Right ventricle myocardium inferior (tissue), 1 donor: ENCODE measurements around the gene MGLL. TPM values are rescaled to one million over a fixed set of nuclear protein-coding genes. Genes with fewer than 3 reads are reported as not detected.
A peak's percentile ranks its signal among the peaks of the same experiment; 100 is the strongest.

ENCODE experiments used
- ATAC-seq: fragments of 200-7000 bp; cut with Tn5 transposase; one replicate; pipeline ENCODE4 v1.9.1; 2020; ENCODE audit warnings: mild to moderate bottlenecking, moderate library complexity
- DNase-seq: peaks from one replicate; pipeline ENCODE4 v3.0.0; 2021; ENCODE audit errors: missing footprints
- intact Hi-C: fragments of 100-400 bp; cut with DNase I; formaldehyde crosslinking; loops from one replicate; pipeline ENCODE4 v1.11.0; 2022
- total RNA-seq: library from RNA; stranded (reverse); fragmentation: NEBNext Ultra II Directional; extraction: Animal tissue kit (Norgen Biotek cat#: 25700); gene quantifications from one replicate; pipeline ENCODE4 v1.2.1, GENCODE V29; 2021
- donor health status: DM: no; HTN: yes; CAD: no; lungs with severe emphysema.

MGLL gene
- total RNA-seq, 1 donor from 2014 or later = 74.1 TPM

GRCh38 chr3:127741690-127742089, 80.6 kb downstream of the MGLL start:
- ATAC-seq (no peak), DNase-seq (no peak)
- intact Hi-C loops = no loop called here

- no peak for DNase-seq
- intact Hi-C loops = no loop called here
- ATAC-seq = no peak
Measured at GRCh38 chr3:127741246-127741645, 81.1 kb downstream of the MGLL start.

- peak; percentile 52 for ATAC-seq
- no peak for DNase-seq
- intact Hi-C loops = no loop called here
Measured at GRCh38 chr3:127740136-127740915, 82.0 kb downstream of the MGLL start.

- intact Hi-C loops = no loop called here
- no peak for DNase-seq
- no peak for ATAC-seq
Measured at GRCh38 chr3:127739347-127740135, 82.8 kb downstream of the MGLL start.

GRCh38 chr3:127738192-127738840, 84.0 kb downstream of the MGLL start:
- DNase-seq (no peak), ATAC-seq (no peak)
- intact Hi-C loops = no loop called here

- DNase-seq = no peak
- intact Hi-C loops = no loop called here
- no peak for ATAC-seq
Measured at GRCh38 chr3:127736801-127737539, 85.3 kb downstream of the MGLL start.

- ATAC-seq (peak; percentile 51), DNase-seq (no peak)
- intact Hi-C loops = no loop called here
Measured at GRCh38 chr3:127735767-127736693, 86.3 kb downstream of the MGLL start.

- ATAC-seq (peak; percentile 61), DNase-seq (no peak)
- intact Hi-C loops = no loop called here
Measured at GRCh38 chr3:127734754-127735473, 87.4 kb downstream of the MGLL start.

GRCh38 chr3:127734181-127734720, 88.1 kb downstream of the MGLL start:
- no peak for ATAC-seq
- intact Hi-C loops = no loop called here
- DNase-seq = no peak

GRCh38 chr3:127733781-127734180, 88.5 kb downstream of the MGLL start:
- intact Hi-C loops = no loop called here
- no peak for ATAC-seq
- no peak for DNase-seq

- DNase-seq = no peak
- intact Hi-C loops = no loop called here
Measured at GRCh38 chr3:127732879-127733350, 89.4 kb downstream of the MGLL start.

GRCh38 chr3:127732303-127732702, 90.0 kb downstream of the MGLL start:
- ATAC-seq (no peak), DNase-seq (no peak)
- intact Hi-C loops = no loop called here

More at GRCh38 chr3:127732879-127733350, 89.4 kb downstream of the MGLL start:
- no peak for ATAC-seq

- intact Hi-C loops = no loop called here
- no peak for DNase-seq
- ATAC-seq = no peak
Measured at GRCh38 chr3:127731546-127732289, 90.6 kb downstream of the MGLL start.

GRCh38 chr3:127730666-127731295, 91.5 kb downstream of the MGLL start:
- no peak for ATAC-seq
- no peak for DNase-seq
- intact Hi-C loops = no loop called here

GRCh38 chr3:127730171-127730570, 92.1 kb downstream of the MGLL start:
- intact Hi-C loops = no loop called here
- ATAC-seq (no peak), DNase-seq (no peak)

- intact Hi-C loops = no loop called here
- no peak for DNase-seq
- peak; percentile 63 for ATAC-seq
Measured at GRCh38 chr3:127729556-127730056, 92.7 kb downstream of the MGLL start.
